H9 (cell line): ENCODE measurements around the gene TTC27. TPM values are rescaled to one million over a fixed set of nuclear protein-coding genes. Genes with fewer than 3 reads are reported as not detected.

Experiments
- DNase-seq: peaks from one replicate; pipeline ENCODE4 v3.0.0-alpha.2; 2017
- H2AFZ ChIP-seq: one replicate; pipeline ENCODE4 v1.6.1; 2013; ENCODE audit warnings: mild to moderate bottlenecking, low read length, control low read depth, moderate library complexity
- H2AK5ac ChIP-seq: 2 replicates; pipeline ENCODE4 v1.6.1; 2013; ENCODE audit warnings: low read length, control low read depth, mixed read lengths; ENCODE audit not compliant: insufficient read length
- H2BK120ac ChIP-seq: one replicate; pipeline ENCODE4 v1.6.1; 2013; ENCODE audit warnings: low read depth, mild to moderate bottlenecking, low read length, control low read depth, inconsistent platforms; ENCODE audit not compliant: poor library complexity, severe bottlenecking
- H2BK12ac ChIP-seq: 2 replicates; pipeline ENCODE4 v1.6.1; 2013; ENCODE audit warnings: low read length, control low read depth, mixed read lengths, low read depth; ENCODE audit not compliant: insufficient read length
- H2BK15ac ChIP-seq: 2 replicates; pipeline ENCODE4 v1.6.1; 2013; ENCODE audit warnings: low read depth, low read length, control low read depth
- H2BK20ac ChIP-seq: one replicate; pipeline ENCODE4 v1.6.1; 2013; ENCODE audit warnings: low read depth, mild to moderate bottlenecking, low read length, control low read depth, inconsistent platforms; ENCODE audit not compliant: poor library complexity, severe bottlenecking
- H2BK5ac ChIP-seq: 2 replicates; pipeline ENCODE4 v1.6.1; 2013; ENCODE audit warnings: low read length, control low read depth, mixed read lengths; ENCODE audit not compliant: insufficient read length
- H3K14ac ChIP-seq: 2 replicates; pipeline ENCODE4 v1.6.1; 2013; ENCODE audit warnings: low read length, control low read depth; ENCODE audit not compliant: insufficient read depth
- H3K18ac ChIP-seq: 2 replicates; pipeline ENCODE4 v1.6.1; 2013; ENCODE audit warnings: low read depth, mild to moderate bottlenecking, mixed read lengths, low read length, control low read depth; ENCODE audit not compliant: insufficient read length
- H3K23ac ChIP-seq: 2 replicates; pipeline ENCODE4 v1.6.1; 2013; ENCODE audit warnings: low read length, control low read depth, mixed read lengths, low read depth; ENCODE audit not compliant: insufficient read length
- H3K23me2 ChIP-seq: 2 replicates; pipeline ENCODE4 v1.6.1; 2013; ENCODE audit warnings: low read depth, mild to moderate bottlenecking, mixed read lengths, low read length, control low read depth; ENCODE audit not compliant: insufficient read length, poor library complexity, severe bottlenecking
- H3K27ac ChIP-seq: 2 replicates; pipeline ENCODE4 v1.5.1; 2013; ENCODE audit warnings: low read length, control low read depth, mixed read lengths, low read depth; ENCODE audit not compliant: insufficient read length
- H3K27me3 ChIP-seq: 2 replicates; pipeline ENCODE4 v1.6.1; 2013; ENCODE audit warnings: low read length, control low read depth, inconsistent platforms; ENCODE audit not compliant: insufficient read depth
- H3K4ac ChIP-seq: 2 replicates; pipeline ENCODE4 v1.6.1; 2013; ENCODE audit warnings: low read depth, mild to moderate bottlenecking, control low read depth, inconsistent platforms, low read length, moderate library complexity
- H3K4me1 ChIP-seq: 2 replicates; pipeline ENCODE4 v1.6.1; 2013; ENCODE audit warnings: low read length, control low read depth, inconsistent platforms; ENCODE audit not compliant: insufficient read depth
- H3K4me2 ChIP-seq: 2 replicates; pipeline ENCODE4 v1.6.1; 2013; ENCODE audit warnings: low read length, control low read depth, mixed read lengths; ENCODE audit not compliant: insufficient read length, insufficient read depth
- H3K56ac ChIP-seq: 2 replicates; pipeline ENCODE4 v1.6.1; 2013; ENCODE audit warnings: low read depth, mild to moderate bottlenecking, mixed read lengths, low read length, control low read depth; ENCODE audit not compliant: insufficient read length
- H3K79me1 ChIP-seq: 2 replicates; pipeline ENCODE4 v1.6.1; 2013; ENCODE audit warnings: low read depth, mild to moderate bottlenecking, moderate library complexity, low read length, control low read depth, inconsistent platforms; ENCODE audit not compliant: insufficient read depth, poor library complexity, severe bottlenecking
- H3K79me2 ChIP-seq: 2 replicates; pipeline ENCODE4 v1.6.1; 2013; ENCODE audit warnings: low read length, control low read depth, inconsistent platforms; ENCODE audit not compliant: insufficient read depth
- H3K9ac ChIP-seq: 2 replicates; pipeline ENCODE4 v1.6.1; 2013; ENCODE audit warnings: low read length, control low read depth, mixed read lengths; ENCODE audit not compliant: insufficient read length; ENCODE audit errors: extremely low read depth
- H3K9me3 ChIP-seq: one replicate; pipeline ENCODE4 v1.6.1; 2013; ENCODE audit warnings: low read depth, low read length, inconsistent platforms; ENCODE audit not compliant: control insufficient read depth
- H3T11ph ChIP-seq: one replicate; pipeline ENCODE4 v1.6.1; 2013; ENCODE audit warnings: mild to moderate bottlenecking, low read length, control low read depth, inconsistent platforms
- H4K20me1 ChIP-seq: one replicate; pipeline ENCODE4 v1.6.1; 2013; ENCODE audit not compliant: control insufficient read depth, insufficient read length, insufficient read depth
- H4K5ac ChIP-seq: 2 replicates; pipeline ENCODE4 v1.6.1; 2013; ENCODE audit warnings: low read depth, mild to moderate bottlenecking, mixed read lengths, low read length, control low read depth; ENCODE audit not compliant: insufficient read length
- H4K8ac ChIP-seq: replicated peaks from 2 replicates; pipeline ENCODE4 v1.6.1; 2013; ENCODE audit warnings: low read length, control low read depth, mixed read lengths, low read depth; ENCODE audit not compliant: insufficient read length
- H4K91ac ChIP-seq: 2 replicates; pipeline ENCODE4 v1.6.1; 2013; ENCODE audit warnings: low read depth, mild to moderate bottlenecking, moderate library complexity, mixed read lengths, low read length, control low read depth; ENCODE audit not compliant: insufficient read length
- H3K27ac Mint-ChIP-seq, 3 experiments: 2 replicates in 2 of 3; 3 replicates in 1 of 3; pipeline ENCODE4 v1.8.0; 2020 to 2021; ENCODE audit warnings: mixed read lengths in 3 of 3, mild to moderate bottlenecking in 1 of 3, moderate library complexity in 1 of 3
- H3K27me3 Mint-ChIP-seq: 2 replicates; pipeline ENCODE4 v1.8.0; 2021; ENCODE audit warnings: low read depth, mild to moderate bottlenecking, moderate library complexity, mixed read lengths
- H3K36me3 Mint-ChIP-seq, 3 experiments: 2 replicates in 2 of 3; 3 replicates in 1 of 3; pipeline ENCODE4 v1.8.0; 2020 to 2021; ENCODE audit warnings: low read depth in 3 of 3, mixed read lengths in 3 of 3; ENCODE audit not compliant: insufficient read depth in 1 of 3
- H3K4me1 Mint-ChIP-seq, 2 experiments: 2 replicates each; pipeline ENCODE4 v1.8.0; 2020; ENCODE audit warnings: mixed read lengths in 2 of 2
- H3K4me3 Mint-ChIP-seq, 2 experiments: 2 replicates in 1 of 2; 3 replicates in 1 of 2; pipeline ENCODE4 v1.8.0; 2020 to 2021; ENCODE audit warnings: mild to moderate bottlenecking in 2 of 2, mixed read lengths in 2 of 2, moderate library complexity in 1 of 2
- H3K9me3 Mint-ChIP-seq, 2 experiments: 2 replicates in 1 of 2; 3 replicates in 1 of 2; pipeline ENCODE4 v1.8.0; 2020; ENCODE audit warnings: mild to moderate bottlenecking in 2 of 2, mixed read lengths in 2 of 2, moderate library complexity in 1 of 2
- WGBS: extraction: QIAGEN DNeasy Blood & Tissue Kit; methylation state at CpG from one replicate; pipeline ENCODE4 v1.1.7; 2013; ENCODE audit warnings: missing lambda C conversion rate, low lambda C conversion rate, mixed read lengths; ENCODE audit not compliant: insufficient read length; ENCODE audit errors: extremely low coverage; 5-methylcytosine and 5-hydroxymethylcytosine counted together
- total RNA-seq: library from RNA; stranded (reverse); gene quantifications from 2 replicates; pipeline ENCODE4 v1.2.1, GENCODE V29; 2021
- TF ChIP-seq, protein P1 (sequence below): fragments of 200-600 bp; sonication (generic); conservative IDR thresholded peaks from 3 replicates; pipeline ENCODE4 v1.8.0; 2021; ENCODE audit warnings: antibody characterized with exemption, mild to moderate bottlenecking

TTC27 gene
- total RNA-seq, 1 experiment from 2014 or later: 26.0 TPM

DNA sequence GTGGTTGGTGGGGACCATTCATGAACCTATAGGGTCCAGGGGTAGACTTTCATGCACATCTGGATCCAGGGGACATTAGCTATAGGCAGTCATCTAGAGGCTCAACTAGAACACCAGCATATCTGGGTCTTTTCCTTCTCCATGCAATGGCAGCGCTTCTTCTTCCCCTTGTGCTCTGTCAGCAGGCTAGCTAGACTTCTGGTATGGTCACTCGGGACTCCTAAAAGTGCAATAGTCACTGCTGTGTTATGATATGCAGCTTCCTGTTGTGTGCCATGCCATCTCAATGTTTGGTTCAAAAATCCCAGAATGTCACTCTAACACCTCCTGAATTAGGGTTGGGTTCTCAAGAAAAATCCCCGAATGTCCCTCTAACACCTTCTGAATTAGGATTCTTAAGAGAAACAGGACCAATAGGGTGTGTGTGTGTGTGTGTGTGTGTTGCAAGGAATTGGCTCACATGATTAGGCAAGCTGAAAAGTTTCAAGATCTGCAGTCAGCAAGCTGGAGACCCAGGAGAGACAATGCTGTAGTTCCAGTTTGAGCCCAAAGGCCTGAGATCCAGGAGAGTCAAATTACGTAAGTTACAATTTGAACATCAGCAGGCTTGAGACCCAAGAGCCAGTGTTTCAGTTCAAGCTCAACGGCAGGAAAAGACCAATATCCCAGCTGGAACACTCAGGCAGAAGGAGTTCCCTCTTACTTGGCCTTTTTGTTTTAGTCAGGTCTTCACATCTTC, 221.8 kb downstream of the TTC27 start:
- no CpG with 5 or more reads among the region's 5 CpGs for WGBS
- no peak for DNase-seq
- Histone ChIP-seq H3K4me1 (no peaks in the 10 kb centered on the region), H3K23ac (no peak overlapping the region), H2BK120ac (no peak overlapping the region), H3K4ac (no peak overlapping the region), H3K23me2 (no peaks in the 10 kb centered on the region), H3K79me1 (no peaks in the 10 kb centered on the region), H3T11ph (no peak overlapping the region), H2BK20ac (no peak overlapping the region), H4K20me1 (no peaks in the 10 kb centered on the region), H2BK12ac (no peak overlapping the region), H3K27ac (no peak overlapping the region), H2AK5ac (no peak overlapping the region), H4K91ac (no peak overlapping the region), H4K8ac (no peak overlapping the region), H3K9ac (no peak overlapping the region), H2AFZ (no peak overlapping the region), H2BK15ac (no peak overlapping the region), H3K4me2 (no peak overlapping the region), H3K14ac (no peak overlapping the region), H3K79me2 (no peaks in the 10 kb centered on the region), H2BK5ac (no peak overlapping the region), H3K27me3 (no peaks in the 10 kb centered on the region), H3K18ac (no peak overlapping the region), H3K56ac (no peak overlapping the region), H4K5ac (no peak overlapping the region), H3K9me3 (no peaks in the 10 kb centered on the region)
- 0 out of 2 replicates have a peak, but pooled peaks cover 3% of the 10 kb centered on the region for H3K27me3 Mint-ChIP-seq
- TF ChIP-seq, protein P1, sequence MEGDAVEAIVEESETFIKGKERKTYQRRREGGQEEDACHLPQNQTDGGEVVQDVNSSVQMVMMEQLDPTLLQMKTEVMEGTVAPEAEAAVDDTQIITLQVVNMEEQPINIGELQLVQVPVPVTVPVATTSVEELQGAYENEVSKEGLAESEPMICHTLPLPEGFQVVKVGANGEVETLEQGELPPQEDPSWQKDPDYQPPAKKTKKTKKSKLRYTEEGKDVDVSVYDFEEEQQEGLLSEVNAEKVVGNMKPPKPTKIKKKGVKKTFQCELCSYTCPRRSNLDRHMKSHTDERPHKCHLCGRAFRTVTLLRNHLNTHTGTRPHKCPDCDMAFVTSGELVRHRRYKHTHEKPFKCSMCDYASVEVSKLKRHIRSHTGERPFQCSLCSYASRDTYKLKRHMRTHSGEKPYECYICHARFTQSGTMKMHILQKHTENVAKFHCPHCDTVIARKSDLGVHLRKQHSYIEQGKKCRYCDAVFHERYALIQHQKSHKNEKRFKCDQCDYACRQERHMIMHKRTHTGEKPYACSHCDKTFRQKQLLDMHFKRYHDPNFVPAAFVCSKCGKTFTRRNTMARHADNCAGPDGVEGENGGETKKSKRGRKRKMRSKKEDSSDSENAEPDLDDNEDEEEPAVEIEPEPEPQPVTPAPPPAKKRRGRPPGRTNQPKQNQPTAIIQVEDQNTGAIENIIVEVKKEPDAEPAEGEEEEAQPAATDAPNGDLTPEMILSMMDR: no peak
- no peak overlapping the region for H3K27ac Mint-ChIP-seq
- peaks cover 0 to 5% of the 10 kb centered on the region in 2 experiments; a peak in 3 of 4 replicates for H3K4me1 Mint-ChIP-seq
- H3K4me3 Mint-ChIP-seq: no peak overlapping the region
- peaks cover 1 to 19% (median 14%) of the 10 kb centered on the region in 3 experiments; a peak in 4 of 7 replicates for H3K36me3 Mint-ChIP-seq
- peaks cover 23 to 24% of the 10 kb centered on the region in 2 experiments for H3K9me3 Mint-ChIP-seq
